ENCODE measurements around the gene LY6G5C. TPM values are rescaled to one million over a fixed set of nuclear protein-coding genes. Genes with fewer than 3 reads are reported as not detected.

LY6G5C gene
- polyA plus RNA-seq, 1 donor (not counting 4 experiments of a cell fraction or from before 2014, with no cell fraction given): 0.58 TPM

DNA sequence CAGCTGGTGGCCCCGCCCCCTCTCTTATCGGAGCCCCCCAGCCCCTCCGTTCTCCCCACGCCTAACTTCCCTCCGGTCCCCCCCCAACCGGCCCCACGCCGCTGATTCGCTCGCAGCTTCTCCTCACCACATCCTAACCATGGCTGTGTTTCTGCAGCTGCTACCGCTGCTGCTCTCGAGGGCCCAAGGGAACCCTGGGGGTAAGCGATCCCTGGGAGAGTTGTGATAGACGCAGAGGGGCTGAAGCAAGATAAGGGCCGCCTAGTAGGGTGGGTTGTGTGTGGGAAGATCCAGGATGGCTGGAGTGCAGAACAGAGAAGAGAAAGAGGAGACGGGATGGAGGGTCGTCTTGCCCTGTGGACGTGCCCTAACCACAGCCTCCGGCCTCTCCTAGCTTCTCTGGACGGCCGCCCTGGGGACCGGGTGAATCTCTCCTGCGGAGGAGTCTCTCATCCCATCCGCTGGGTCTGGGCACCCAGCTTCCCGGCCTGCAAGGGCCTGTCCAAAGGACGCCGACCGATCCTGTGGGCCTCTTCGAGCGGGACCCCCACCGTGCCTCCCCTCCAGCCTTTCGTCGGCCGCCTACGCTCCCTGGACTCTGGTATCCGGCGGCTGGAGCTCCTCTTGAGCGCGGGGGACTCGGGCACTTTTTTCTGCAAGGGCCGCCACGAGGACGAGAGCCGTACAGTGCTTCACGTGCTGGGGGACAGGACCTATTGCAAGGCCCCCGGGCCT lies 42.5 kb upstream of the LY6G5C start, which contains the start of gene MPIG6B:
TSS of gene MPIG6B (plus strand) at position 129 of the 735 bp plus-strand sequence. CDS start at position 140, 11 bp downstream.
- Histone ChIP-seq H2AFZ (ENCODE audit: control insufficient read depth, low read length) (no peak within 1 kb of the TSS), H3K9me3 (ENCODE audit: control insufficient read depth, low read depth, low read length) (no peaks in the 10 kb centered on the region), H3K9ac (ENCODE audit: control insufficient read depth, extremely low read depth, insufficient read depth, low read length) (no peak within 1 kb of the TSS), H3K27ac (ENCODE audit: control insufficient read depth, insufficient read depth, low read length) (no peak within 1 kb of the TSS), H3K9me1 (ENCODE audit: control insufficient read depth, extremely low read depth, insufficient read depth, low read length) (peaks cover 5% of the 10 kb centered on the region), H4K20me1 (ENCODE audit: control insufficient read depth, extremely low read depth, insufficient read depth, low read length) (no peaks in the 10 kb centered on the region), H3K4me1 (ENCODE audit: control insufficient read depth, extremely low read depth, insufficient read depth, low read length) (peaks cover 19% of the 10 kb centered on the region), H3K4me2 (ENCODE audit: control insufficient read depth, extremely low read depth, insufficient read depth, low read depth, low read length) (no peak within 1 kb of the TSS), H3K4me3 (ENCODE audit: control insufficient read depth in 2 of 3, extremely low read depth in 1 of 3, insufficient read depth in 2 of 3, low read depth in 1 of 3, low read length in 3 of 3) (no peak within 1 kb of the TSS), H3K36me3 (ENCODE audit: control insufficient read depth in 2 of 2, extremely low read depth in 1 of 2, insufficient read depth in 2 of 2, low read length in 2 of 2) (peaks cover 3 to 7% of the 10 kb centered on the region in 2 experiments), H3K27me3 (ENCODE audit: control insufficient read depth, extremely low read depth, insufficient read depth, low read length) (no peaks in the 10 kb centered on the region), H3K79me2 (ENCODE audit: control insufficient read depth, insufficient read depth, low read length) (no peaks in the 10 kb centered on the region)
- DNase-seq (ENCODE audit: low read depth, low spot score) (no peak), FAIRE-seq (no peak)
- TF ChIP-seq EZH2 (IDR thresholded peaks at IDR 0.05; ENCODE audit: low read length): no peak
- TF ChIP-seq, protein P1, sequence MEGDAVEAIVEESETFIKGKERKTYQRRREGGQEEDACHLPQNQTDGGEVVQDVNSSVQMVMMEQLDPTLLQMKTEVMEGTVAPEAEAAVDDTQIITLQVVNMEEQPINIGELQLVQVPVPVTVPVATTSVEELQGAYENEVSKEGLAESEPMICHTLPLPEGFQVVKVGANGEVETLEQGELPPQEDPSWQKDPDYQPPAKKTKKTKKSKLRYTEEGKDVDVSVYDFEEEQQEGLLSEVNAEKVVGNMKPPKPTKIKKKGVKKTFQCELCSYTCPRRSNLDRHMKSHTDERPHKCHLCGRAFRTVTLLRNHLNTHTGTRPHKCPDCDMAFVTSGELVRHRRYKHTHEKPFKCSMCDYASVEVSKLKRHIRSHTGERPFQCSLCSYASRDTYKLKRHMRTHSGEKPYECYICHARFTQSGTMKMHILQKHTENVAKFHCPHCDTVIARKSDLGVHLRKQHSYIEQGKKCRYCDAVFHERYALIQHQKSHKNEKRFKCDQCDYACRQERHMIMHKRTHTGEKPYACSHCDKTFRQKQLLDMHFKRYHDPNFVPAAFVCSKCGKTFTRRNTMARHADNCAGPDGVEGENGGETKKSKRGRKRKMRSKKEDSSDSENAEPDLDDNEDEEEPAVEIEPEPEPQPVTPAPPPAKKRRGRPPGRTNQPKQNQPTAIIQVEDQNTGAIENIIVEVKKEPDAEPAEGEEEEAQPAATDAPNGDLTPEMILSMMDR (optimal IDR thresholded peaks at IDR 0.05 in 1 of 3, IDR thresholded peaks at IDR 0.05 in 1 of 3, conservative IDR thresholded peaks at IDR 0.05 in 1 of 3; ENCODE audit: extremely low read depth in 1 of 3, insufficient read depth in 2 of 3, low read length in 3 of 3): no peak
- dilution Hi-C loops (cut with MboI; ENCODE audit: extremely low pct_ligation_motif_present, low sequenced_read_pairs): no loop called here

DNA sequence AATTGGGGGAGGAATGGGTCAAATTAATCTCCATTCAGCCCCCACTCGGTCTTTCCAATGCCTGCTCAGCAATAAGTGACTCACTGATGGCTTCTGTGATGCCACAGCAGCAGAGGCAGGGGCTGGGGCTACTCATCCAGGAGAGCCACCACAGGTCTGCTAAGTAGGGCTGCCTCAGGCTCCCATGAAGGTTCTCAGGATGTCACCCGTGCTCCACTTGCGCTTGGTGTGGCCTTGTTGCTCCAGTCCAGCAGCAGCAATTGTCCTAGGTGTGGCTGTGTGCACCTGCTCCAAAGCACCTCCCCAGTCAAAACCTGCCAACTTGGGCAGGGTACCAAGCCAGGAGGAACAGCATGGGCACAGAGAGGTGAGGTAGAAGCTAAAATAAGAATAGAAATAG lies 41.3 kb upstream of the LY6G5C start:
- no peak overlapping the region for H2AFZ ChIP-seq (ENCODE audit: control insufficient read depth, low read length)
- peaks cover 0 to 6% of the 10 kb centered on the region in 2 experiments for H3K36me3 ChIP-seq (ENCODE audit: control insufficient read depth in 2 of 2, extremely low read depth in 1 of 2, insufficient read depth in 2 of 2, low read length in 2 of 2)
- no peaks in the 10 kb centered on the region for H3K9me3 ChIP-seq (ENCODE audit: control insufficient read depth, low read depth, low read length)
- H3K27me3 ChIP-seq (ENCODE audit: control insufficient read depth, extremely low read depth, insufficient read depth, low read length): no peaks in the 10 kb centered on the region
- no peak for DNase-seq (ENCODE audit: low read depth, low spot score)
- peaks cover 31% of the 10 kb centered on the region for H3K4me1 ChIP-seq (ENCODE audit: control insufficient read depth, extremely low read depth, insufficient read depth, low read length)
- H3K9me1 ChIP-seq (ENCODE audit: control insufficient read depth, extremely low read depth, insufficient read depth, low read length): peaks cover 5% of the 10 kb centered on the region
- H3K27ac ChIP-seq (ENCODE audit: control insufficient read depth, insufficient read depth, low read length): no peak overlapping the region
- no peak overlapping the region for H3K4me3 ChIP-seq (ENCODE audit: control insufficient read depth in 2 of 3, extremely low read depth in 1 of 3, insufficient read depth in 2 of 3, low read depth in 1 of 3, low read length in 3 of 3)
- no peaks in the 10 kb centered on the region for H4K20me1 ChIP-seq (ENCODE audit: control insufficient read depth, extremely low read depth, insufficient read depth, low read length)
- H3K4me2 ChIP-seq (ENCODE audit: control insufficient read depth, extremely low read depth, insufficient read depth, low read depth, low read length): no peak overlapping the region
- H3K9ac ChIP-seq (ENCODE audit: control insufficient read depth, extremely low read depth, insufficient read depth, low read length): no peak overlapping the region
- no peaks in the 10 kb centered on the region for H3K79me2 ChIP-seq (ENCODE audit: control insufficient read depth, insufficient read depth, low read length)
- dilution Hi-C loops (cut with MboI; ENCODE audit: extremely low pct_ligation_motif_present, low sequenced_read_pairs): no loop called here
- FAIRE-seq: no peak
- TF ChIP-seq, protein P1 (optimal IDR thresholded peaks at IDR 0.05 in 1 of 3, IDR thresholded peaks at IDR 0.05 in 1 of 3, conservative IDR thresholded peaks at IDR 0.05 in 1 of 3; ENCODE audit: extremely low read depth in 1 of 3, insufficient read depth in 2 of 3, low read length in 3 of 3): no peak
- no peak for TF ChIP-seq EZH2 (IDR thresholded peaks at IDR 0.05; ENCODE audit: low read length)

All from keratinocyte (primary cell).